ENCODE results near the gene GPR107.

GRCh38 chr9:130174920-130175321 lies 121.2 kb downstream of the GPR107 start:
- TF ChIP-seq POLR2A (IDR thresholded peaks at IDR 0.05) (no peak), CTCF (IDR thresholded peaks at IDR 0.05) (no peak)

All from esophagus squamous epithelium (tissue), 4 donors.